IgD-negative memory B cell (primary cell): Measurements from ENCODE around the gene KCTD2. TPM values are rescaled to one million over a fixed set of nuclear protein-coding genes. Genes with fewer than 3 reads are reported as not detected.
"Not testable (repeated sequence)": the region's sequence is repeated elsewhere in the genome, so short reads cannot be mapped to it uniquely, and the experiment has no call there.

ENCODE experiments used
- H3K27ac Mint-ChIP-seq, 3 donors: one replicate each; pipeline ENCODE4 v1.8.0; 2020 to 2022; ENCODE audit warnings: mild to moderate bottlenecking in 3 of 3, mixed read lengths in 3 of 3, moderate library complexity in 1 of 3
- H3K27me3 Mint-ChIP-seq: one replicate; pipeline ENCODE4 v1.8.0; 2021; ENCODE audit warnings: mixed read lengths
- H3K36me3 Mint-ChIP-seq: one replicate; pipeline ENCODE4 v1.8.0; 2020; ENCODE audit warnings: mild to moderate bottlenecking, mixed read lengths
- H3K4me1 Mint-ChIP-seq, 3 donors: one replicate each; pipeline ENCODE4 v1.8.0; 2020 to 2022; ENCODE audit warnings: mixed read lengths in 3 of 3, mild to moderate bottlenecking in 1 of 3
- H3K4me3 Mint-ChIP-seq, 4 donors: one replicate each; pipeline ENCODE4 v1.8.0; 2020 to 2022; ENCODE audit warnings: mild to moderate bottlenecking in 4 of 4, mixed read lengths in 4 of 4, moderate library complexity in 3 of 4
- H3K9me3 Mint-ChIP-seq, 3 donors: one replicate each; pipeline ENCODE4 v1.8.0; 2020 to 2021; ENCODE audit warnings: mixed read lengths in 3 of 3, mild to moderate bottlenecking in 1 of 3
- polyA plus RNA-seq: library from polyadenylated mRNA; unstranded; fragments of 300-500 nt; fragmentation: Illumina TruSeq; gene quantifications from one replicate; pipeline ENCODE4 v1.2.3, GENCODE V29; 2021

The KCTD2 gene
- polyA plus RNA-seq, 1 donor from 2014 or later: 5.7 TPM

GRCh38 chr17:75033346-75034235 lies 13.4 kb upstream of the KCTD2 start:
- Mint-ChIP-seq H3K4me3 (peak overlapping the region; percentile 92 to 97 (median 96)), H3K9me3 (peaks cover 0 to 2% (median 0%) of the 10 kb centered on the region in 3 donors), H3K36me3 (peaks cover 3% of the 10 kb centered on the region), H3K27ac (peak overlapping the region; percentile 99), H3K27me3 (peaks cover 2% of the 10 kb centered on the region), H3K4me1 (peaks cover 15 to 24% (median 24%) of the 10 kb centered on the region in 3 donors)

GRCh38 chr17:75034236-75034908 lies 12.7 kb upstream of the KCTD2 start:
- peak overlapping the region; percentile 92 to 97 (median 96) for H3K4me3 Mint-ChIP-seq
- peaks cover 15 to 26% (median 24%) of the 10 kb centered on the region in 3 donors for H3K4me1 Mint-ChIP-seq
- H3K27ac Mint-ChIP-seq: peak overlapping the region; percentile 99
- H3K27me3 Mint-ChIP-seq: peaks cover 2% of the 10 kb centered on the region
- H3K36me3 Mint-ChIP-seq: peaks cover 3% of the 10 kb centered on the region
- peaks cover 0 to 2% (median 0%) of the 10 kb centered on the region in 3 donors for H3K9me3 Mint-ChIP-seq

- peak overlapping the region in 3 of 4 donors; percentile 13 to 96 (median 43) for H3K4me3 Mint-ChIP-seq
- H3K27ac Mint-ChIP-seq: peak overlapping the region; percentile 85 to 90 (median 89)
- peaks cover 0 to 2% (median 0%) of the 10 kb centered on the region in 3 donors for H3K9me3 Mint-ChIP-seq
- H3K36me3 Mint-ChIP-seq: peaks cover 3% of the 10 kb centered on the region
- peaks cover 15 to 24% (median 24%) of the 10 kb centered on the region in 3 donors for H3K4me1 Mint-ChIP-seq
- H3K27me3 Mint-ChIP-seq: peaks cover 2% of the 10 kb centered on the region
Measured at GRCh38 chr17:75036643-75037268, 10.3 kb upstream of the KCTD2 start.

GRCh38 chr17:75039238-75039637 lies 7.8 kb upstream of the KCTD2 start:
- Mint-ChIP-seq H3K4me1 (peaks cover 0 to 14% (median 12%) of the 10 kb centered on the region in 3 donors), H3K27me3 (no peaks in the 10 kb centered on the region), H3K4me3 (peak overlapping the region in 1 of 4 donors; percentile 74), H3K9me3 (peaks cover 0 to 2% (median 0%) of the 10 kb centered on the region in 3 donors), H3K27ac (peak overlapping the region in 1 of 3 donors; percentile 28), H3K36me3 (peaks cover 3% of the 10 kb centered on the region)

- peaks cover 6 to 12% (median 6%) of the 10 kb centered on the region in 3 donors for H3K4me1 Mint-ChIP-seq
- H3K9me3 Mint-ChIP-seq: no peaks in the 10 kb centered on the region
- H3K27me3 Mint-ChIP-seq: no peaks in the 10 kb centered on the region
- no peak overlapping the region for H3K27ac Mint-ChIP-seq
- peak overlapping the region in 2 of 4 donors; percentile 18 to 77 for H3K4me3 Mint-ChIP-seq
- peaks cover 3% of the 10 kb centered on the region for H3K36me3 Mint-ChIP-seq
Measured at GRCh38 chr17:75041656-75042280, 5.3 kb upstream of the KCTD2 start.

GRCh38 chr17:75043789-75044188 lies 3.2 kb upstream of the KCTD2 start:
- not testable (repeated sequence) for H3K36me3 Mint-ChIP-seq, H3K27ac Mint-ChIP-seq, H3K9me3 Mint-ChIP-seq, H3K27me3 Mint-ChIP-seq
- peaks cover 17 to 22% (median 18%) of the 10 kb centered on the region in 3 donors for H3K4me1 Mint-ChIP-seq
- H3K4me3 Mint-ChIP-seq: peak overlapping the region in 1 of 4 donors; percentile 77

- H3K4me1 Mint-ChIP-seq: peaks cover 17 to 21% (median 20%) of the 10 kb centered on the region in 3 donors
- no peaks in the 10 kb centered on the region for H3K27me3 Mint-ChIP-seq
- peak overlapping the region in 1 of 3 donors; percentile 76 for H3K27ac Mint-ChIP-seq
- H3K9me3 Mint-ChIP-seq: no peaks in the 10 kb centered on the region
- peak overlapping the region in 2 of 4 donors; percentile 51 to 88 for H3K4me3 Mint-ChIP-seq
- no peaks in the 10 kb centered on the region for H3K36me3 Mint-ChIP-seq
Measured at GRCh38 chr17:75044716-75045115, 2.3 kb upstream of the KCTD2 start.

GRCh38 chr17:75045946-75046406 lies 1.0 kb upstream of the KCTD2 start:
- Mint-ChIP-seq H3K4me1 (peaks cover 17 to 21% (median 20%) of the 10 kb centered on the region in 3 donors), H3K27ac (peak overlapping the region; percentile 94 to 97 (median 97)), H3K4me3 (peak overlapping the region; percentile 96 to 99 (median 98))
- not testable (repeated sequence) for H3K9me3 Mint-ChIP-seq, H3K27me3 Mint-ChIP-seq, H3K36me3 Mint-ChIP-seq

- Mint-ChIP-seq H3K4me1 (peaks cover 17 to 21% (median 20%) of the 10 kb centered on the region in 3 donors), H3K4me3 (peak overlapping the region; percentile 87 to 96 (median 92)), H3K27ac (peak overlapping the region; percentile 79 to 85 (median 84)), H3K36me3 (no peaks in the 10 kb centered on the region), H3K9me3 (no peaks in the 10 kb centered on the region), H3K27me3 (no peaks in the 10 kb centered on the region)
Measured at GRCh38 chr17:75047398-75048098, 523 bp downstream of the KCTD2 start.

GRCh38 chr17:75048249-75048878 lies 1.3 kb downstream of the KCTD2 start:
- peaks cover 17 to 21% (median 20%) of the 10 kb centered on the region in 3 donors for H3K4me1 Mint-ChIP-seq
- H3K4me3 Mint-ChIP-seq: peak overlapping the region; percentile 87 to 96 (median 92)
- H3K9me3 Mint-ChIP-seq: no peaks in the 10 kb centered on the region
- H3K27ac Mint-ChIP-seq: peak overlapping the region; percentile 47 to 84 (median 79)
- H3K36me3 Mint-ChIP-seq: no peaks in the 10 kb centered on the region
- H3K27me3 Mint-ChIP-seq: no peaks in the 10 kb centered on the region

- Mint-ChIP-seq H3K27ac (peak overlapping the region in 1 of 3 donors; percentile 47), H3K9me3 (no peaks in the 10 kb centered on the region), H3K4me1 (peaks cover 17 to 20% (median 17%) of the 10 kb centered on the region in 3 donors), H3K27me3 (no peaks in the 10 kb centered on the region), H3K4me3 (peak overlapping the region in 1 of 4 donors; percentile 87), H3K36me3 (no peaks in the 10 kb centered on the region)
Measured at GRCh38 chr17:75049057-75049456, 2.0 kb downstream of the KCTD2 start.

GRCh38 chr17:75049706-75050105 lies 2.7 kb downstream of the KCTD2 start:
- H3K27ac Mint-ChIP-seq: no peak overlapping the region
- H3K36me3 Mint-ChIP-seq: no peaks in the 10 kb centered on the region
- H3K9me3 Mint-ChIP-seq: no peaks in the 10 kb centered on the region
- H3K4me3 Mint-ChIP-seq: peak overlapping the region in 3 of 4 donors; percentile 28 to 87 (median 82)
- no peaks in the 10 kb centered on the region for H3K27me3 Mint-ChIP-seq
- H3K4me1 Mint-ChIP-seq: peaks cover 17 to 20% (median 17%) of the 10 kb centered on the region in 3 donors

GRCh38 chr17:75051941-75052340 lies 4.9 kb downstream of the KCTD2 start:
- Mint-ChIP-seq H3K27me3 (no peaks in the 10 kb centered on the region), H3K4me1 (peaks cover 9 to 14% (median 12%) of the 10 kb centered on the region in 3 donors), H3K36me3 (no peaks in the 10 kb centered on the region), H3K4me3 (no peak overlapping the region), H3K9me3 (no peaks in the 10 kb centered on the region), H3K27ac (no peak overlapping the region)
